PFSK-1 (cell line): ENCODE measurements around the gene PCDHGA1.

Experiments used
- FOXP2 ChIP-seq: optimal IDR thresholded peaks from 2 replicates; pipeline ENCODE3; 2011; ENCODE audit warnings: borderline replicate concordance, control low read depth, inconsistent platforms; ENCODE audit not compliant: insufficient read depth; ENCODE audit errors: extremely low read length, extremely low read depth
- POLR2AphosphoS5 ChIP-seq: IDR thresholded peaks from 2 replicates; pipeline ENCODE4 v1.6.1; 2012; ENCODE audit warnings: low read depth, mild to moderate bottlenecking, control low read depth, low read length, moderate library complexity
- SIN3A ChIP-seq: IDR thresholded peaks from 2 replicates; pipeline ENCODE4 v1.6.1; 2012; ENCODE audit warnings: mild to moderate bottlenecking, low read length, moderate library complexity, borderline replicate concordance; ENCODE audit not compliant: insufficient read depth
- TAF1 ChIP-seq: IDR thresholded peaks from 2 replicates; pipeline ENCODE4 v1.6.1; 2012; ENCODE audit warnings: low read length, control low read depth, borderline replicate concordance; ENCODE audit not compliant: insufficient read depth
- TF ChIP-seq, protein P1 (sequence below), 2 experiments: IDR thresholded peaks; 2 replicates each; pipeline versions ENCODE4 v1.6.1 to v1.8.0; 2011 to 2012; ENCODE audit warnings: low read depth in 2 of 2, low read length in 2 of 2, control low read depth in 1 of 2, inconsistent platforms in 1 of 2, mild to moderate bottlenecking in 1 of 2, moderate library complexity in 1 of 2; ENCODE audit not compliant: insufficient read depth in 1 of 2

PCDHGA1 gene

DNA sequence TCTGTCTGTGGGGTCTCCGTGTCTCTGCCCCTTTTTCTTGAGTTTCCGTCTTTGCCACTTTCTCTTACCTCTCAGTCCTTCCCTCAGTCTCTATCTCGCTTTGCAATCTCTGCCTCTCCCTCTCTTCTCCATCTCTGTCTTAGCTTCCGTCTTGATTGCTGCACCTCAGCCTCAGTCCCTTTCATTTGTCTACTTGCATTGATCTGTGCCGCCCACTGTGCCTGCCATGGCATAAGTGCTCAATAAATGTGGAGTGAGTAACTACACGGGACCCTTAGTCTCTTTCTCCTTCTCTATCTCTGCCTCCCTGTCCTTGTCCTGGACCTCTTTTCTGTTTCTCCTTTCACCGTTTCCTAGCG is 165.1 kb downstream of the PCDHGA1 start:
- no peak for TF ChIP-seq TAF1

DNA sequence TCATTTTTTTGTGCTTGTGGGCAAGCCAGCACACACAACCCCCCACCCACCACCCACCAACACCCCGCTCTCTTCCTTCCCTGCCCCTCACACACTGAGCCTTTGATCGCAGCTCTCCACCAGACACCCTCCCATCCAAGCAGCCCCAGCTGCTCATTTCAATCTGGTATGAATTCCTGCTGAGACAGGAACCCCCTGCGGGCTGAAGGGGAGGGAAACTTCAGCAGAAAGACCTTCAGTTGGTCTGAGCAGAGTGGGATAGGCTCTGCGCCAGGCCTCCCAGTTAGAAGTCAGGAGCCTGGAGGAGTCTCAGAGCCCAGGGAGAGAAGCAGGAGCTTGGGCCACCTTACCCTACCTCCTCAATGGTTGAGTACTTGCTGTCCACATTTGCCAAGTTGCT is 165.7 kb downstream of the PCDHGA1 start:
- no peak for TF ChIP-seq SIN3A

DNA sequence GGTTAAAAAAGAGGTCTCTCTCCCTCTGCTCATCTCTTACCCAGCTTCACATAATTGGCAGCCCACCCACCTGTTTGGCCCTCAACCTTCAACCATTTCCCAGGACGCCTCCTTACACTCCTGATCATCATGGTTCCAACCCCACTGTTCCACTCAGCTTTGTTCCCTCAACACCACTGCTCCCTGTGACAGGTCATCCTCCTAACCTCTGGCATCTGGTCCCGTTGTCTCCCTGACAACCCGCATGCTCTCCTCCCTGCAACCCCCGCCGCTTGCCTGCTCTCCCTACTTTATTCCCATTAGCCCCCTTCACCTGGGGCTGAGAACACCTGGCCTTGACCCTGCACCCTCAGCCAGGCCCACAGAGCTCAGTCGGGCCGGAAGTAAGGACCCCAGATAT is 171.4 kb downstream of the PCDHGA1 start:
- no peak for TF ChIP-seq TAF1
- no peak for TF ChIP-seq FOXP2
- no peak for TF ChIP-seq SIN3A
- TF ChIP-seq POLR2AphosphoS5, result no peak
- TF ChIP-seq, protein P1, sequence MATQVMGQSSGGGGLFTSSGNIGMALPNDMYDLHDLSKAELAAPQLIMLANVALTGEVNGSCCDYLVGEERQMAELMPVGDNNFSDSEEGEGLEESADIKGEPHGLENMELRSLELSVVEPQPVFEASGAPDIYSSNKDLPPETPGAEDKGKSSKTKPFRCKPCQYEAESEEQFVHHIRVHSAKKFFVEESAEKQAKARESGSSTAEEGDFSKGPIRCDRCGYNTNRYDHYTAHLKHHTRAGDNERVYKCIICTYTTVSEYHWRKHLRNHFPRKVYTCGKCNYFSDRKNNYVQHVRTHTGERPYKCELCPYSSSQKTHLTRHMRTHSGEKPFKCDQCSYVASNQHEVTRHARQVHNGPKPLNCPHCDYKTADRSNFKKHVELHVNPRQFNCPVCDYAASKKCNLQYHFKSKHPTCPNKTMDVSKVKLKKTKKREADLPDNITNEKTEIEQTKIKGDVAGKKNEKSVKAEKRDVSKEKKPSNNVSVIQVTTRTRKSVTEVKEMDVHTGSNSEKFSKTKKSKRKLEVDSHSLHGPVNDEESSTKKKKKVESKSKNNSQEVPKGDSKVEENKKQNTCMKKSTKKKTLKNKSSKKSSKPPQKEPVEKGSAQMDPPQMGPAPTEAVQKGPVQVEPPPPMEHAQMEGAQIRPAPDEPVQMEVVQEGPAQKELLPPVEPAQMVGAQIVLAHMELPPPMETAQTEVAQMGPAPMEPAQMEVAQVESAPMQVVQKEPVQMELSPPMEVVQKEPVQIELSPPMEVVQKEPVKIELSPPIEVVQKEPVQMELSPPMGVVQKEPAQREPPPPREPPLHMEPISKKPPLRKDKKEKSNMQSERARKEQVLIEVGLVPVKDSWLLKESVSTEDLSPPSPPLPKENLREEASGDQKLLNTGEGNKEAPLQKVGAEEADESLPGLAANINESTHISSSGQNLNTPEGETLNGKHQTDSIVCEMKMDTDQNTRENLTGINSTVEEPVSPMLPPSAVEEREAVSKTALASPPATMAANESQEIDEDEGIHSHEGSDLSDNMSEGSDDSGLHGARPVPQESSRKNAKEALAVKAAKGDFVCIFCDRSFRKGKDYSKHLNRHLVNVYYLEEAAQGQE (IDR thresholded peaks at IDR 0.05; ENCODE audit: insufficient read depth in 1 of 2, low read depth in 2 of 2, low read length in 2 of 2), result no peak

DNA sequence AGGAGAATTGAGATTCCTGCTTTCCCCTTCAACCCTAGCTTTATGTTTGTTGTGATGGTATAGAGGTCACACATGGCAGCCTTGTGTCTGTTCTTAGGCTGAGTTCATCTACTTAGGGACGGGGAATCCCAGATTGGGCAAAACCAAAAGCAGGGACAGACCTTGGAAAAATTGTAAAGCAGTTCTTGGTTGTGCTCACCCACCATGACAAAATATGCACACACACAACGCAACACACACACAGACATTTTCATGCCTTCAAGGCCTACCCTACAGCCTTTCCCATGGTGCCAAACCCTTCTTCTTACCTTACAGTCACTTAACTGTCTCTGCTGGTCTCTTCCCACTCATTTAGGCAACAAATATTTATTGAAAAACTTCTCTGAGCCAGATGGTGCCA is 173.4 kb downstream of the PCDHGA1 start:
- TF ChIP-seq SIN3A, result no peak
- TF ChIP-seq, protein P1 (IDR thresholded peaks at IDR 0.05; ENCODE audit: insufficient read depth in 1 of 2, low read depth in 2 of 2, low read length in 2 of 2), result no peak
- TF ChIP-seq FOXP2, result no peak
- TF ChIP-seq TAF1, result no peak
- no peak for TF ChIP-seq POLR2AphosphoS5

DNA sequence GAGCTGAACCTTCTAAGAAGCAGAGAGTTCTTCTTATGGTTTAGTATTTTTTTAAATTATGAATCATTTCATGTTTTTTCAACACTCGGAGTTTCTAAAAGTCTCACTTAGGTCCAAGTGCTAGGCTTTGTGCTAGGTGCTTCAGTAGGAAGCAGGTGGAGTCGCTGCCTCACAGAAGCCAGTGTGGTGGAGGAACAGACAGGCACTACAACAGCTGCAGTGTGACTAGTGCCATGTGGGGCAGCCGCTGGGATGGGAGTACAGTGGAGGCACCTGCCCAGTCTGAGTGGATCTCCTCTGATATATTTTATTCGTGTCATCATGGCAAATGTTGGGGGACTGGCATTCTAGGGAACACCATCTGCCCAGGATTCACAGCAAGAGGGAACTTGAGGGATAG is 173.9 kb downstream of the PCDHGA1 start:
- TF ChIP-seq, protein P1 (IDR thresholded peaks at IDR 0.05; ENCODE audit: insufficient read depth in 1 of 2, low read depth in 2 of 2, low read length in 2 of 2), result no peak
- no peak for TF ChIP-seq FOXP2
- TF ChIP-seq TAF1, result no peak
- TF ChIP-seq SIN3A, result no peak
- TF ChIP-seq POLR2AphosphoS5, result no peak

DNA sequence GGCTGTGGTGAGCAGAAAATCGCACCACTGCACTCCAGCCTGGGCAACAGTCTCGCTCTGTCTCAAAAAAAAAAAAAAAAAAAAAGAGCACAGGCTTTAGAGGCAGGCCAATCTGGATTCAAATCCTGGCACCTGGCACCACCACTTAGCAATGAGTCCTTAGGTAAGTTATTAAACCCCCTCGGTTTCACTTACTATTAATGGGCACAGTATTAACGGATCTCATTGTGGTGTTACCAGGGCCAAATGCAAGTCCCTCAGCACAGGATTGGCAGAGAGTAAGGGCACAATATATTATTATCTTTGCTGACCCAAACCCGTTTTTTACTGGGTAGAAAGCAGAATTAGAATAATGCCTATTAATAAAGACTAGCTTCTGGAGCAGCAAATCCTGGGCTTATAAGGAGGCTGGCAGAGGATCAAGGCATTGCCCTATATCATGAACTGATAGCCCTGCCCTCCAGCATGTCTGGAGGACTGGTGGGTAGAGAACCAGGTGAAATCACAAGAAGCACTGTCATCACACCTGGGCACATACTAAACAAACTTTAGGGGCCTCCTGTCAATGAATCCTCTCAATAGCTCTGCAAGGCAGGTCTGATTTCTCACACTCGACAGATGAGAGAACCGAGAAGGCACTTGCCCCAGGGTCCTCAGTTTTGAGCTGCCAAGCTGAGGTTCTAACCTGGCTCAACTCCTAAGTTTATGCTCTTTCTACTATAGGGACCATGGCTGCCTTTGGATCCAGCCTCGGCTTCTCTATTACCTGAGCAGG is 176.3 kb downstream of the PCDHGA1 start:
- TF ChIP-seq SIN3A (no peak), TAF1 (no peak), FOXP2 (no peak), POLR2AphosphoS5 (no peak)
- TF ChIP-seq, protein P1 (IDR thresholded peaks at IDR 0.05; ENCODE audit: insufficient read depth in 1 of 2, low read depth in 2 of 2, low read length in 2 of 2), result no peak
